Glomerular visceral epithelial cell (primary cell): ENCODE results near the gene ALPG.
"Not testable (repeated sequence)": the region's sequence is repeated elsewhere in the genome, so short reads cannot be mapped to it uniquely, and the experiment has no call there.

Source experiments
- DNase-seq: peaks from one replicate; pipeline ENCODE4 v3.0.0-alpha.2; 2016; ENCODE audit errors: extremely low spot score

Gene ALPG

DNA sequence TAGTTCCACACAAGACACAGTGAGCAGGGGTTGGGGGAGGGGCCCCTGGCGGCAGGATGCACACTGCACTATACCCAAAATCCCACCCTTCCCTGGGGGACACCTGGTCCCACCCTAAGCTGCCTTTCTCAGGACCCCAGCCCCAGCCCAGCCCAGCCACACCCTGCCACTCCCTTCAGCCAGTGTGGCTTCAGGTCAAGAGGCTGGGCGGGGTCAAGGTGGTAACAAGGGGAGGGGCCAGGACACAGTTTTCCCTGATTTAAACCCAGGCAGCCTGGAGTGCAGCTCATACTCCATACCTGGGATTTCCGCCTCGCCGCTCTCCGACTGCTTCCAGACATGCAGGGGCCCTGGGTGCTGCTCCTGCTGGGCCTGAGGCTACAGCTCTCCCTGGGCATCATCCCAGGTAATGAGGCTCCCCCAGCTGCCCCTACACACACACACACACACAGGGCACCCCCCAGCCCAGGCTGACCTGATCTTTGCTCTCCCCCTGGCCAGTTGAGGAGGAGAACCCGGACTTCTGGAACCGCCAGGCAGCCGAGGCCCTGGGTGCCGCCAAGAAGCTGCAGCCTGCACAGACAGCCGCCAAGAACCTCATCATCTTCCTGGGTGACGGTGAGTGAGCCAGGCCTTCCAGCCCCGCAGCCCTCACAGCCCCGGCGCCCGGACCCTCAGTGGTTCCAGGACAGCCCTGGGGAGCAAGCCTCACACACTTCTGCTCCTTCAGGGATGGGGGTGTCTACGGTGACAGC lies at the start of gene ALPG:
Gene ALPG (plus strand): TSS at position 289 of the 755 bp plus-strand sequence. CDS start 51 bp downstream, at position 340.
- DNase-seq = no peak

DNA sequence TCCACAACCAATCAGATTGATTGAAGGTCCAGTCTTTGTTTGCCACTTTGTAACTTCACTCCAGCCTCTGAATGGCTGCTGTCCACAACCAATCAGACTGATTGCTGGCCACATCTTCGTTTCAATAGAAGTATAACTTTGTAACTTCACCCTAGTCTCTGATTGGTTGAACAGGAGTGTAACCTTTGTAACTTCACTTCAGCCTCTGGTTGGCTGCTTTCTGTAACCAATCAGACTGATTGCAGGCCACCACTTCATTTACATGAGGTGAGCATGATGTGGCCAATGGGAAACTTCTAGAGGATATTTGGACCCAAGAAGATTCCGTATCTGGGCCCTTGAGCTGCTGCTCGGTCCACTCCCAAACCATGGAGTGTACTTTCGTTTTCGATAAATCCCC lies 45.0 kb upstream of the ALPG start:
- DNase-seq = no peak

DNA sequence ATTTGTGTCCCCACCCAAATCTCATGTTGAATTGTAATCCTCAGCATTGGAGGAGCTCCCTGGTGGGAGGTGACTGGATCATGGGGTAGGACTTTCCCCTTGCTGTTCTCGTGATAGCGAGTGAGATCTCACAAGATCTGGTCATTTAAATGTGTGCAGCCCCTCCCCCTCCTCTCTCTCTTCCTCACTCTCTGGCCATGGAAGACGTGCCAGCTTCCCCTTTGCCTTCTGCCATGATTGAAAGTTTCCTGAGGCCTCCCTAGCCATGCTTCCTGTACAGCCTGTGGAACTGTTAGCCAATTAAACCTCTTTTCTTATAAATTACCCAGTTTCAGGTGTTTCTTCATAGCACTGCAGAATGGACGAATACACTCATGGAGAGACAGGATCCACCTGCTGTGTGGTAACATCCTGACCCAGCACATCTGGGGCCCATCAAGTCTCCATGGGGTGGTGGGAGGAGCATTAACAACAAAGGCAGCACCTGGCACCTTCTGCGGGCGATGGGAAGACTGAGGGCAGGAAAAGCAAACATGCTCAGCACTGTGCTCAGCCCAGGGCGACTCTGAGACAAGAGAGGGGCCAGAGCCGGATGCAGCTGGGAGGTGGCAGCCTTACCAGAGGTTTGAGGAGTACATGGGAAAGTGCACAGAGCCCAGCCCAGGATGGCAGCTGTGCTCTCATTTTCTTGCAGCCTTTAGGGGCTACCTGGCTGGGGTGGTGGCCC lies 44.3 kb upstream of the ALPG start:
- no peak for DNase-seq

DNA sequence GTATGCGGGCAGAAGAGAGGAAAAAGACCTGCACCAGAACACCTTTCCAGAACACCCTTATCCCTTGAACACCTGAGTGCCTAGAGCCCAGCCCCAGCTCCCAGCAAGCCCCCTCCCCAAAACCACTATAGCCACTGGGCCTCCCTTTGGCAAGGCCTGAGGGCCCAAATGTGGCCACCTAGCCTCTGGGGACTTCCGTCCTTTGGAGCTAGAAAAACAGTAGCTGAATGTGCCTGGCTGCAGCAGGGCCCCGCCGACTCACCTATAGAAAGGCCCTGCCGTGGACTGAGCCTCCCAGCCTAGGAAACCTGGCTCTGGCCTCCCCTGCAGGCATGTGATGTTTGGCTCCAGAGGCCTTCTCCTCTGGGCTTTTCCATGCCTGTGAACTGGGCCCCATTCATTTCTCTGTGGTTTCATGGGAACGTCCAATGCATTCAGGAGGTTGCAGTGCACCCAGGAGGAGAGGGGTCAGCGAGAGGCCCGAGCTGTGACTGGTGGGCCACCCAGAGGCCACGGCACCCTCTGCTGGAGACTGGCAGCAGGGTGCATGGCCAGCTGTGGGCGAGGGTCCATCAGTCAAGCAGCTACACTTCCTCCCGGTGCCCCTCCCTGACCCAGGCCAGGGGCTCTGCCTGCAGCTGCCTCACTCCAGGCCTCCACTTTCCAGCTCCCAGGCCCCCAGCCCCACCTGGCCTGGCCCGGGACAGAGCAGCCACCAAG lies 43.4 kb upstream of the ALPG start:
- DNase-seq = not testable (repeated sequence)

DNA sequence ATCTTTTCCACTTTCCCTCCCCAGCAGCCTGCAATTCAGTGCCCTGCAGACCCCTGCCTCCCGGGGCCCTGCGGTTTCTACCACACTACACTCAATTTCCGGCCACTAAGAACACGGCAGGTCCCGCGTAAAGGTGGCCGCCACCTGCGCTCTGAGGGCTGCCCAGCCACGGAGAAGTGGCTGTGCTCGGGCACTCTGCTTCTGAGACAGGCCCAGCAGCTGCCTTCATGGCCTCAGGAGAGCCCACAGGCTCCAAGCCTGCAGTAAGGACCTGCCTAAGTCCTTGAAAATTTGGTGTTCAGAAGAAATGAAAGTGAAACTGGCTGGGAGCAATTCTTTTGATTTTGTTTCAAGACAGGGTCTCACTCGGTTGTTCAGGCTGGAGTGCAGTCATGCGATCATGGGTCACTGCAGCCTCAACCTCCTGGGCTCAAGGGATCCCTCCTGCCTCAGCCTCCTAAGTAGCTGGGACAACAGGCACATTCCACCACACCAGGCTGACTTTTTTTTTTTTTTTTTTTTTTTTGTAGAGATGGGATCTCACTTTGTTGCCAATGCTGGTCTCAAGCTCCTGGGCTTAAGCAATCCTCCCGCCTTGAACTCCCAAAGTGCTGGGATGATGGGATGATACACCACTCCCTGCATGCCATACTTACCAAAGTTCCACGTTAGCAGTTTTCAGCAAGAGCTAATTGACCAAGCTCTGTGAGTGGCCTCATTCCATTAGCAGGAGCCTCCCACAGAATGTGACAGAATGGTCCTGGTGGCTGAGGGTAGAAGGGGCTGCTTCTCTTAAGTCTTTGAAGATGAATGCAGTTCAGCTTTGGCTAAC lies 42.6 kb upstream of the ALPG start:
- DNase-seq = no peak

DNA sequence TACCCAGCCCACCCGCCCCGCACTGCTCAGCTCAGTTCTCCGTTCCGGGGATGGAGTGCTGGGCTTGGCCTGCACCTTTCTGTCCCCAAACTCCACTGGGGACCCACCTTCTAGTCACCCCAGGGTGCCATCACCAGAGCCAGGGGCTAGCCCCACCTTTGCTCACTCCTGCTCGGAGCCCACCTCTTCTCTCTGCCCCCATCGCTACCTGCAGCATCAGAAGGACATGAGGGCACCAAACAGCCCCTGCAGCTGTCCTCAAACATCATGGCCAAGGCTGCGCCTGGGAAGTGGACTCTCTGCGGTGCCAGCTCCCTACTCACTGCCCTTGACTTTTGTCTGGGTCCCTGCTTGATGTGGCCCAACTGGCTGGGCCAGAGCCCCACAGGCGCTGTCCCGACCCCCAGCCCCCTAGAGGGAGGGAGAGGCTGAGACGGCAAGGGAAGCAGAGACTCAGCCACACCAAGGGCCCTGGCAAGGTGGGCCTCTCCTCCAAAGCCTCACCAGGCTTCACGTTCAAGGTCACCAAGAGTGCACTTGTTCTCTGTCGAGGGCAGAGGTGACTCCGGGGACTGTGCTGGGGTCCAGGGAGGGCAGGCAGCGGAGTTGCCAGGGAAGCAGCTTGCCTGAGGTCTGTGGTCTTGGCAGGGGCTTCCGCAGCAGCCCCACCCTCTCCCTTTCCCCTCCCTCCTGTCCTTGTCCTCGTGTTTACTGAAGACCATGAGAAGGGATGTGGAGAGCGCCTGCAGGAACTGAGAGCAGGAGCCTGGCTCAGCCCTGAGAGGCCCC lies 41.6 kb upstream of the ALPG start:
- DNase-seq = not testable (repeated sequence)

DNA sequence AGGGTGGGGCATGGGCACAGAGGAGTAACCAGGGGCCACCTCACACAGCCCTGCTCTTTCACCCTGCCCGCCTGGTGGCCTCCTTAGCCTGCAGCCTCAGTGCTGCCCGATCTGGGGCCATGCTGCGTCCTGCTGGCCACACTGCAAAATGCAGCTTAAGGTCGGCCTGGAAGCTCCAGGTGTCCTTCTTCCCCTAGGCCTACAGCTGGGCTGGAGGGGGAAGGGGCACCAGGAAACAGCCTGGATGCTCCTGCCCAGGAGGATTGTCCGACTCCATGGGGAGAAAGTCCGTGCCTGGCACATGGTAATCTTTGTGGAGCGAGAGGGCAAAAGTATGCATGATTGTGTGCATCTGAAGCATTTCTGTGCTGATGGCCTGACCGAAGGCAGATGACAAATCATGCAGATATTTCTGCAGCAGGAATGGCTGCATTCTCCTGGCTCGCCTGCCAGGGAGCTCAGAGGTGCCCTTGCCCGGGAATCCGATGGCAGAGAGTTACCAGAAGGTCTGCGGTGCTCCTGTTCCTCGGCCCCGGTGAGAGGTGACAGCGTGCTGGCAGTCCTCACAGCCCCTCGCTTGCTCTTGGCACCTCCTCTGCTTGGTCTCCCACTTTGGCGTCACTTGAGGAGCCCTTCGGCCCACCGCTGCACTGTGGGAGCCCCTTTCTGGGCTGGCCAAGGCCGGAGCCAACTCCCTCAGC lies 40.9 kb upstream of the ALPG start:
- peak; percentile 78 for DNase-seq

DNA sequence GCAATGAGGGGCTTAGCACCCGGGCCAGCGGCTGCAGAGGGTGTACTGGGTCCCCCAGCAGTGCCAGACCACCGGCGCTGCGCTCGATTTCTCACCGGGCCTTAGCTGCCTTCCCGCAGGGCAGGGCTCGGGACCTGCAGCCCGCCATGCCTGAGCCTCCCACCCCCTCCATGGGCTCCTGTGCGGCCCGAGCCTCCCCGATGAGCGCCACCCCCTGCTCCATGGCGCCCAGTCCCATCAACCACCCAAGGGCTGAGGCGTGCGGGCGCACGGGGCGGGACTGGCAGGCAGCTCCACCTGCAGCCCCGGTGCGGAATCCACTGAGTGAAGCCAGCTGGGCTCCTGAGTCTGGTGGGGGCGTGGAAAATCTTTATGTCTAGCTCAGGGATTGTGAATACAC lies 40.2 kb upstream of the ALPG start:
- not testable (repeated sequence) for DNase-seq

DNA sequence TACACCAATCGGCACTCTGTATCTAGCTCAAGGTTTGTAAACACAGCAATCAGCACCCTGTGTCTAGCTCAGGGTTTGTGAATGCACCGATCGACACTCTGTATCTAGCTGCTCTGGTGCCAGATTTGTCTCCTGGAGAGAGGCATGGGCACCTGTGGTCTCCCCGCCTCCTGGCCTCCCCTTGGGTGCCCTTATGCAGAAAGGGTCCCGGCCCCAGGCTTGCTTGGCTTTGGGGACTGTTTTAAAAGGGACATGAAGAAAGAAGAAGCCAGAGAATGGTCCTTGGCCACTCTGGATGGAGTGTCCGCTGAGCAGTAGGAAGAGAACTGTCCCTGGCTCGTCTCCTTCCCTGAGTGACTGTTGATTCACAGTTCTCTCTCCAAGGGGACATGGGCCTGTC lies 39.6 kb upstream of the ALPG start:
- no peak for DNase-seq

DNA sequence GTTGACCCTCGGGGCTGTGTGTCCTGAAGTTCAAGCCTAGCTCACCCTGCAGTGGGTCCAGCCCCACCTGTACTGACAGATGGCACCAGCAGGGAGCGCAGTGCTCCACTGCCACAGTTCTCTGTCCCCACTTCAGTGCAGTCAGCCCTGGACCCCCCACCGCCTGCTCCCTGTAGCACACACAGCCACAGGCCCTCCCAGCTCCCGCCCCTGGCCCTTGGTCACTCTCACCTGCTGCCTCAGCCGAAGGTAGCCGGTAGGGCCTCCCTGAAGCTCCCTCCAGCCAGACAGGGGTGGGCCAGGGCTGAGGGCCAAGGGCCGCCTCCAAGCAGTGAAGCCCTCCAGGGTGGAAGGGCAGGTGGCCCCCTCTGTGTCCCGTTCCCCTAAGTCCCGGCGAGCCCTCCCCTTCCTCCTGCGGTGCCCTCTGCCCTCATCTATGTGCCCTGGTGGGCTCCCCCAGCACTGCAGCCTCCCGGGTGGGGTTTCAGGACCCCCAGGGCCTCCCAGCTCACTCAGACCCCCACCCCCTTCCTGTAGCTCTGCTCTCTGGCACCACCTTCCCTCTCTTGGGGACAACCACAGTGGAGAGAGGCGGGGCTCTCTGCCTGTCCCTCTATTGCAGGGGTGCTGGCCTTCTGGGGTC lies 38.9 kb upstream of the ALPG start:
- no peak for DNase-seq

DNA sequence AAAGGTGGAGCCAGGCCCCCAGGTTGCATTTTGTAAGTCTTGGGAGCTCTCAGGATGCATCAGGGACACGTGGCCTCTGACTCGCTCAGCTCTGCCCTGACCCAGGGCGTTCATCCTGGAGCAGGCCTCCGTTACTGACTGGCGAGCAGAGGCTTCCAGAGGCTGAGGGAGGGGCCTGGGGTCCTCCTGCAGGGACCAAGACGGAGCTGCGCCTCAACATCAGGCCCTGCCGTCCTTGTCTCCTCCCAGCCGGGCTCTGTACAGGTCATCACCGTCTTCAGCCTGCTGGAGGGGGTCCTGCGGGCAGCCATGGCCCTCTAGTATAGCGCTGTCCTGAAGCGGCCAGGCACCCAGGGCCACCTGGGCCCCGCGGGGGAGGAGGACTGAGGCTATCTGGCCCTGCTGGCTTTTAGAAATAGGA lies 38.3 kb upstream of the ALPG start:
- peak; percentile 53 for DNase-seq

DNA sequence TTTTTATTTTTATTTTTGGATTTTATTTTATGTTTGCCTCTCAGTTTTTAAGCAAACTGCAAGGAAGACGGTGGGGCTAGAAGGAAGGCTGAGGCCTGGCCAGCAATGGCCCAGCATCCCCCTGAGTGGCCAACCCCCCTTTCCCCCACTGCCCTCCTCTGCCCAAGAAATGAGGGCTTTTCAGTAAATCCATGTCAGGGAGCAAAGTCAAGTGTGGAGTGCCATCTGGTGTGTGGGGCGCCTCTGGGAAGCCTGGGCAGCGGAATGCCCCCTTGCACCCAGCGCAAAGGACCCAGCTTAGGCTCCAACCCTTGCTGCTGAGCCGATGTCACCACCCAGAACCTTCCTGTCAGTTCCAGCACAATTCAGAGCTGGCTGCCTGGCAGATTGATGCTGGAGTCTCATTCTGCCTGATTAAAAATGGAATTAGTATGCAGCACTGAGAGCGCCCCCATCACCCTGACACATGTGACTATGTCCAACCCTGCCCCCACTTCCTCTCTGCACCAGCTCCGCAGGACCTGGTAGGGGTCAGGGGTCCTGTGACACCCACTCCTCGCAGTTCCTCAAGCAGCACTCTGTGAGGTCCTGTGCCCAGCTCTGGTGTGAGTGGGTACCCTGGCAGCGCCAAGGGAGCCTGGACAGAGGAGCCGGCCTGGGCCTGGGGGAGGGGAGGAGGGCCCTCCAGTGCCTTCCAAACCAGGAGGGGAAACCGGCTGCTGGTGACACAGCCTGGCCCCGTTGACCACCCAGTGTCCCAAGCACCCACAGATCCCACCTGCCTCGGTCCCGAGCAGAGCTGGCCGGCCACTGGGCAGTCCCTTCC lies 37.3 kb upstream of the ALPG start:
- no peak for DNase-seq

DNA sequence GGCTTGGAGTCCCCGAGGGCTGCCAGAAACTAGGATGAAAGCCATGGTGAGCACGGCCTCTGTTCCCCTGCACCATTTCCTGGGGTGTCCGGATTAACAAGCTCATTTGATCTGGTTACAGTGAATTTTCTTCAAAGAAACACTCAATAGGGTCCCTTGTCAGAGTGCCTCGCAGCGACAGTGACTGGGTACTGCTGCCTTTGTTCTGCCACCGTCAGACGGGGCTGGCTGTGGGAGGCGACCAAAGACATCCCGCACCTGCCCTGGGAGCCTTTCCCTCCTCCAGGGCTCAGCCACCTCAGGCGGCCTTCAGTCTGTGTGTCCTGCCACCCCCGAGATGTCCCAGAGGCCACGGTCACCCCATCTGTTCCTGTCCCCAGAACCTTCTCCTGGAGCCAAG lies 36.6 kb upstream of the ALPG start:
- DNase-seq = not testable (repeated sequence)

DNA sequence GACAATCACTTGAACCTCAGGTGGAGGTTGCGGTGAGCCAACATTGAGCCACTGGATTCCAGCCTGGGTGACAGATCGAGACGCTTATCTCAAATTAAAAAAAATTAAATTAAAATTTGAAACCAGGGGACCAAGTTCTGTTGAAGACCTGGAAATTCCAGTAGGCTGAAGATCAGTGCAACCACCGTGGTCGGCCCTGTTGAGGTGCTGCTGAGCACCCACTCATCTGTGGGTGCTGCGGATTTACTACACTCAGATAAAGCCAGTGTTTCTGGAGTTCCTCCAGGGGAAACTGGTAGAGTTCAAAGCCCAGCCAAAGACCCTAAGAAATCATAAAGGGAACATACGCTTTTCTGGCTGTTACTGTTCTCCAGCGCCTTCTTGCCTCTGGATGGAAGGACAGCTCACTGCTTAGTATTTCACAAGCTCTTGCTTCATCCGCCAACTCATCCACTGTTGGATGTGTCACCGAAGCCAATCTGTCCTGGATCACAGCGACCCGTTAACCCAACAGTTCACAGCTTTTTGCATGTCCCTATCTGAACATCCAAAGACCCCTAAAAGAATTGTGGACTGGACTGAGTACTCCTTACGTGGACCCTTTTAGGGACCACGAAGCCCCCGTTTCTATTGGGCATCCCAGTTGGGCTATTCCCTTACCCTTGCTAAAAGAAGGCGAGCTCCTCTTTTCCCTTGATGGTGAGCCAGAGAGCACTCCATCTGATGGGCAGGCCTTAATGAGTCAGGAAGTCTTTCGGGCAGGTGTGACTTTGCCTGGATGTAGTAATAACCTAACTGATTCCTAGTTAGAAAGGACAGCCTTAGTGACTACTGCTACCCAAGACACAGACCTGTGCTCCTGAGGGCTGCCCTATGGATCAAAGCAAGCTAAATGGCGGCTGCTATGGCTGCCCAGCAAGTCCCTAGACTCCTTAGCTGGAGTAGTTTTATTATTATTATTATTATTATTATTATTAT lies 34.1 kb upstream of the ALPG start:
- DNase-seq = no peak

DNA sequence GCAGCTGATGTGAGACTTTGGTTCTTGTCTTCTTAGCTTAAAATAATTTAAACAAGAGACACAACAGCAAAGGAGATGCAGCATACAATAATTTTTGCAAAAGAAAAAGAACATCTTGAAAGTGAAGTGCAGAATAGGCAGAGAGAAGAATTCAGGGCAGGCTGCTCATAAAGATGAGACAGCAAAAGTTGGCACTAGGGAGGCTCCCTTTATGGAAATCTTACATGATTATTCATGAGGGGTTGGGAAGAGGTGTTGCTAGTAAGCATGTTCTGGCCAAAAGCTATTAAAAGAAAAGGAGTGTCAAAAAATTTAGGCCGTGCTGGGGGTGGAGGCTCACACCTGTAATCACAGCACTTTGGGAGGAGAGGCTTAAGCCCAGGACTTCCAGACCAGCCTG lies 32.3 kb upstream of the ALPG start:
- DNase-seq = no peak

DNA sequence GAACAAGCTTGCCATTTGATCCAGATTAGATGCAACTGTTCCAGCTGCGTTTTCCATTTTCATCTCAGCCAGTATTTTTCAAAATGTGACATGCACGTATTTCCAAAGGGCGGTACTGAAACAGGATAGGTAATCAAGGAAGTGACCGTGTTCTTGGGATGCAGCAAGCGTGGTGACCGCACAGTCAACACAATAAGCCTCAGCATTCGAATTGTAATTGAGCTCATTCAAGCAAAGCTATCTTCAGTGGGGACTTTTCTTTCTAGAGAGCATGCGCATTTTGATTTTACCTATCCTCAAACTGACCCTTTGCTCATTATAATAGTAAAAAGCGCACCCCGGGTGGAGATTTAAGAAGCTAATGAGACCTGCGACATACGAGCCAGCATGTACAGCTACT lies 31.5 kb upstream of the ALPG start:
- no peak for DNase-seq

DNA sequence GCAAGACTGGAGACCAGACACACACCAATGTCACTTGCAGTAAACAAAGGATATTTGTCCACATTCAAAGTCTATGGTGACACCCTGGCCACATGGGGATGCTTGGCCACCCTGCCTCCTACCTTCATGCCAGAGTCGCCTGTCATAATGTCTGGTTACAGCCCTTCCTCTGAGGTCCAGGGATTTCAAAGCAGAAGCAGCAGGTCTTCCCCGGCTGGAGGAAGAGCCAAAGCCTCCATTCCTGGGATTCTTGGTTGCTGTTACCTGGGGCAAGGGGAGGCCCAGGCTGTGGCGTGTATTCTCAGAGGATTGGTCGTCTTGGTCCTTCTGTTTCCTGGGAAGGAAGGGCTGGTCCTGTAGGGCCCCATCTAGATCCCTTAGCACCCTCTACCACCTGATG lies 30.4 kb upstream of the ALPG start:
- DNase-seq = no peak

DNA sequence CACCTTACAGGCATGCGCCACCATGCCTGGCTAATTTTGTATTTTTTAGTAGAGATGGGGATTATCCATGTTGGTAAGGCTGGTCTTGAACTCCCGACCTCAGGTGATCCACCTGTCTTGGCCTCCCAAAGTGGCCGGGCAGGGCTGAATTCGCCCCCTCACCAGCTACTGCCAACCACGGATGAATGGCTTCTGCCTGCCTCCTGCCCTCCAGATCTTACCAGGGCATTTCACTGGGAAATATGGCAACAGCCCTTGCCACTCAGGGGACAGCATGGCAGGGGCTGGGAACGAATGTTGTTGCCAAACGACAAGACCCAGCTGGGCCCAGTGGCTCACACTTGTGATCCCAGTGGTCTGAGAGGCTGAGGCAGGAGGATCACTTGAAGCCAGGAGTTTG lies 29.9 kb upstream of the ALPG start:
- DNase-seq = no peak
